Parathyroid adenoma (tissue), 2 donors: ENCODE results near the gene IKZF1.

ENCODE experiments used
- H2AFZ ChIP-seq: fragments of 300-600 bp; sonication (generic); one replicate; pipeline ENCODE4 v1.7.0; 2017; ENCODE audit warnings: antibody characterized with exemption, mild to moderate bottlenecking
- H3K27ac ChIP-seq: fragments of 300-600 bp; sonication (generic); one replicate; pipeline ENCODE4 v1.7.0; 2017
- H3K27me3 ChIP-seq: fragments of 300-600 bp; sonication (generic); one replicate; pipeline ENCODE4 v1.7.0; 2017; ENCODE audit warnings: low read length; ENCODE audit not compliant: control insufficient read depth, insufficient read depth
- H3K36me3 ChIP-seq: fragments of 300-600 bp; sonication (generic); one replicate; pipeline ENCODE4 v1.7.0; 2017; ENCODE audit warnings: low read length; ENCODE audit not compliant: control insufficient read depth, insufficient read depth
- H3K4me1 ChIP-seq: fragments of 300-600 bp; sonication (generic); one replicate; pipeline ENCODE4 v1.7.0; 2017; ENCODE audit warnings: control low read depth
- H3K4me2 ChIP-seq: fragments of 300-600 bp; sonication (generic); one replicate; pipeline ENCODE4 v1.7.0; 2017; ENCODE audit warnings: low read length
- H3K4me3 ChIP-seq: fragments of 300-600 bp; sonication (generic); one replicate; pipeline ENCODE4 v1.7.0; 2017; ENCODE audit warnings: low read depth, low read length
- H3K79me2 ChIP-seq: fragments of 300-600 bp; sonication (generic); one replicate; pipeline ENCODE4 v1.7.0; 2017; ENCODE audit warnings: control low read depth
- H3K9ac ChIP-seq: fragments of 300-600 bp; sonication (generic); one replicate; pipeline ENCODE4 v1.7.0; 2017; ENCODE audit warnings: mild to moderate bottlenecking
- H3K9me3 ChIP-seq: fragments of 300-600 bp; sonication (generic); one replicate; pipeline ENCODE4 v1.7.0; 2017; ENCODE audit warnings: low read length; ENCODE audit not compliant: control insufficient read depth
- CTCF ChIP-seq: fragments of 300-600 bp; sonication (generic); IDR thresholded peaks from one replicate; pipeline ENCODE4 v1.7.0; 2017; ENCODE audit warnings: antibody characterized with exemption, mild to moderate bottlenecking
- donor health status: primary hyperparathyroidism.

IKZF1 gene

GRCh38 chr7:50302486-50303334 is 1.8 kb upstream of the IKZF1 start:
- H3K36me3 ChIP-seq, result no peaks in the 10 kb centered on the region
- no peaks in the 10 kb centered on the region for H3K27me3 ChIP-seq
- H3K9me3 ChIP-seq, result no peaks in the 10 kb centered on the region
- no peak for TF ChIP-seq CTCF
- H3K9ac ChIP-seq, result no peak overlapping the region
- H3K4me3 ChIP-seq, result no peak overlapping the region
- H3K4me2 ChIP-seq, result no peak overlapping the region
- no peaks in the 10 kb centered on the region for H3K79me2 ChIP-seq
- H2AFZ ChIP-seq, result no peak overlapping the region
- H3K4me1 ChIP-seq, result no peaks in the 10 kb centered on the region
- no peak overlapping the region for H3K27ac ChIP-seq

GRCh38 chr7:50303335-50304128 is 984 bp upstream of the IKZF1 start:
- Histone ChIP-seq H3K9ac (no peak overlapping the region), H3K9me3 (no peaks in the 10 kb centered on the region), H3K27me3 (no peaks in the 10 kb centered on the region)

GRCh38 chr7:50304911-50305582 is 531 bp downstream of the IKZF1 start:
- H3K9me3 ChIP-seq, result no peaks in the 10 kb centered on the region
- no peaks in the 10 kb centered on the region for H3K27me3 ChIP-seq
- H3K4me3 ChIP-seq, result peak overlapping the region; percentile 8
- TF ChIP-seq CTCF, result no peak
- no peak overlapping the region for H3K9ac ChIP-seq
- no peaks in the 10 kb centered on the region for H3K79me2 ChIP-seq
- no peak overlapping the region for H2AFZ ChIP-seq
- peak overlapping the region; percentile 75 for H3K4me2 ChIP-seq
- no peak overlapping the region for H3K27ac ChIP-seq
- H3K36me3 ChIP-seq, result no peaks in the 10 kb centered on the region
- no peaks in the 10 kb centered on the region for H3K4me1 ChIP-seq

More at GRCh38 chr7:50303335-50304128, 984 bp upstream of the IKZF1 start:
- TF ChIP-seq CTCF, result no peak
- Histone ChIP-seq H2AFZ (peak overlapping the region; percentile 28), H3K36me3 (no peaks in the 10 kb centered on the region), H3K4me2 (no peak overlapping the region), H3K79me2 (no peaks in the 10 kb centered on the region), H3K4me1 (no peaks in the 10 kb centered on the region), H3K27ac (no peak overlapping the region), H3K4me3 (peak overlapping the region; percentile 13)

- no peak overlapping the region for H3K4me2 ChIP-seq
- H3K27me3 ChIP-seq, result no peaks in the 10 kb centered on the region
- no peaks in the 10 kb centered on the region for H3K79me2 ChIP-seq
- no peak overlapping the region for H2AFZ ChIP-seq
- no peak overlapping the region for H3K27ac ChIP-seq
- H3K4me3 ChIP-seq, result peak overlapping the region; percentile 12
- H3K9ac ChIP-seq, result no peak overlapping the region
- H3K4me1 ChIP-seq, result no peaks in the 10 kb centered on the region
- TF ChIP-seq CTCF, result no peak
- no peaks in the 10 kb centered on the region for H3K9me3 ChIP-seq
- no peaks in the 10 kb centered on the region for H3K36me3 ChIP-seq
Measured at GRCh38 chr7:50305583-50306493, 1.3 kb downstream of the IKZF1 start.
